HG02885 (cell line): ENCODE results near the gene ATP11A.
"Not testable (repeated sequence)": the region's sequence is repeated elsewhere in the genome, so short reads cannot be mapped to it uniquely, and the experiment has no call there.

Experiments
- ATAC-seq: cut with Tn5 transposase; IDR thresholded peaks from one replicate; pipeline ENCODE4 v1.9.1; 2021; ENCODE audit warnings: mild to moderate bottlenecking; ENCODE audit not compliant: unreplicated experiment, poor library complexity

The ATP11A gene

DNA sequence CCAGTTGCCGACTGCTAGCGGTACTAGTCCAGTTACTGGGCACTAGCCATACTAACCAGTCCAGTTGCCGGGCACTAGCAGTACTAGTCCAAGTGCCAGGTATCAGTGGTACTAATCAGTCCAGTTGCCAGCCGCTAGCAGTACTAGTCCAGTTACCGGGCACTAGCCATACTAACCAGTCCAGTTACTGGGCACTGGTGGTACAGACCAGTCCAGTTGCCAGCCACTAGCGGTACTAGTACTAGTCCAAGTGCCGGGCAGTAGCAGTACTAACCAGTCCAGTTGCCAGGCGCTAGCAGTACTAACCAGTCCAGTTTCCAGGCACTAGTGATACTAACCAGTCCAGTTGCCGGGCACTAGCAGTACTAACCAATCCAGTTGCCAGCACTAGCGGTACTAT is 155.0 kb downstream of the ATP11A start:
- ATAC-seq = no peak

DNA sequence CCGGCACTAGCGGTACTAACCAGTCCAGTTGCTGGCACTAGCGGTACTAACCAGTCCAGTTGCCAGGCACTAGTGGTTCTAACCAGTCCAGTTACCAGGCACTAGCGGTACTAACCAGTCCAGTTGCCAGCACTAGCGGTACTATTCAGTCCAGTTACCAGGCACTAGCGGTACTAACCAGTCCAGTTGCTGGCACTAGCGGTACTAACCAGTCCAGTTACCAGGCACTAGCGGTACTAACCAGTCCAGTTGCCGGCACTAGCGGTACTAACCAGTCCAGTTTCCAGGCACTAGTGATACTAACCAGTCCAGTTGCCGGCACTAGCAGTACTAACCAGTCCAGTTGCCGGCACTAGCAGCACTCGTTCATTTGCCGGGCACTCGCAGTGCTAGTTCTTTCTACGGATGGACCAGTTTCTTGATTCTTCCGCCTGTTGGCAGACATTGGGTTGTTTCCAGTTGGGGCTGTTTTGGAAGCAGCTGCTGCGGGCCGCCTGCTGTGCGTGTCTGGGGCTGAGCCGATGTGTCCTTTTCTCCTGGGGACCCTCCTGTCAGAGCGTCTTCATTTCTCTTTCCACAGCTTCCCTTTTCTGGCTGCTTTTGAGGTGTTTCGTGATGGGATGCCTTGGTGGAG is 155.8 kb downstream of the ATP11A start:
- ATAC-seq = no peak

DNA sequence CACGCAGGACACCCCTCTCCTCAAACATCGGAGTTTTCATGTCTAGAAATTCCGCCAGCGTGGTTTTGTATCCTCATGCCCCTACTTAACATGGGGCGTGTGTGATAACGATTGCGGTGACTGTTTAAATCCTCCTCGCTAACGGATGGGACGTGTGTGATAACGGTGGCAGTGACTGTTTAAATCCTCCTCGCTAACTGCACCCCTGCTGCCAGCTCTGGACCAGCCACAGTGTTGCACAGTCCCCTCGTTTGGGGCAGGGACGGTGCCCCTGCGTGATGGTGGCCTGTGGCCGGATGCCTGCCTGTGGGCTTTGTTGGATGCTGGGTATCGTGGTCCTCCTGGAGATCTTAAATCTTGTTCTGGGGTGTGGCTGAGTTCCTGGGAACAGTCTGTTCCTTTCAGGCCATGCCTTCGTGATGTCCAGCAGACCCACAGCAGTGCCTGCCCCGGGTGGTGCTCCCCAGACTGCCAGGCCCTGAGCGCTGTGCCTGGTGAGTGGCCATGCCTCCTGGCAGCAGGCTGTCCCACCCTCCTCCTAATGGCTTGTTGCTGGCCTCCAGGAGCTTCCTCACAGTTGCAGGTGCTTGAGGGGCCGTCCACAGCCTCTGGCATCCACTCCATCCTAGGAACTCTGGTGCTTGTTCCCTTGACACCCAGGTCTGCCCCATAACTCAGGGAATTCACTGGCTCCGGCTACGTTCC is 156.7 kb downstream of the ATP11A start:
- ATAC-seq = no peak

DNA sequence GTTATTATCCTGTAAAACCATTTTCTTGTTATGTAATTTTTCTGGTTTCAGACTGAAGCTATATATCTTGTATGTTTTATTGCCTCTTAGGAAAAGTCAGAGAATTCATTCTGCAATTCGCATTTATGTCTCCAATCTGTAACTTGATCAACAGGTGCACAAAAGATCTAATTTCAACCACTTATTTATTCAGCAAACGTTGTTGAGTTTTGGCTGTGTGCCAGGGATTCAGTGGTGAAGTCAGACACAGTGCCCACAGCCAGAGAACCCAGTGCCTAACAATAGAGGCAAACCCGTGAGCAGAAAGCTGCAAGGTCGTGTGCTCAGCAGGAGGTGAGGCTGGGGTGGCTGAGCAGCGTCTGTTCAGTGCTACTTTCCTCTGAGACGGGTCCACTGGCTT is 159.7 kb downstream of the ATP11A start:
- no peak for ATAC-seq

DNA sequence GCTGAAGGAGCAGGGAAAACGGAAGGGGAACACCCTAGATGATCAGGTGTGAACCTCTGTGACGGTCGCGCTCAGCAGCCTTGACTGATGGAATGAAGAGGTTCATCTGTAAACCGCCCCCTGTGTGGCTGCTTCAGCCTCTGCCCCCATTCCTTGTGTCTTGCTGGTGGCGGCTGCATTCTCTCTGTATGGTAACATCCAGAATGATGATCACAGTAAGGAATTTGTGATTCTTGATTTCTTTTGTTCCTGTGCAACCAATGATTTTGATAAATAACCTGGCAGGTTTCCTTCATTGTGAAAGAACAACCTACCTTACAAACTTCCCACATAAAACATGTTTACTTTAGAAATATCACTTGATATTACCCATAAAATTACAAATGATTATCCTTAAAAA is 160.4 kb downstream of the ATP11A start:
- ATAC-seq = no peak

DNA sequence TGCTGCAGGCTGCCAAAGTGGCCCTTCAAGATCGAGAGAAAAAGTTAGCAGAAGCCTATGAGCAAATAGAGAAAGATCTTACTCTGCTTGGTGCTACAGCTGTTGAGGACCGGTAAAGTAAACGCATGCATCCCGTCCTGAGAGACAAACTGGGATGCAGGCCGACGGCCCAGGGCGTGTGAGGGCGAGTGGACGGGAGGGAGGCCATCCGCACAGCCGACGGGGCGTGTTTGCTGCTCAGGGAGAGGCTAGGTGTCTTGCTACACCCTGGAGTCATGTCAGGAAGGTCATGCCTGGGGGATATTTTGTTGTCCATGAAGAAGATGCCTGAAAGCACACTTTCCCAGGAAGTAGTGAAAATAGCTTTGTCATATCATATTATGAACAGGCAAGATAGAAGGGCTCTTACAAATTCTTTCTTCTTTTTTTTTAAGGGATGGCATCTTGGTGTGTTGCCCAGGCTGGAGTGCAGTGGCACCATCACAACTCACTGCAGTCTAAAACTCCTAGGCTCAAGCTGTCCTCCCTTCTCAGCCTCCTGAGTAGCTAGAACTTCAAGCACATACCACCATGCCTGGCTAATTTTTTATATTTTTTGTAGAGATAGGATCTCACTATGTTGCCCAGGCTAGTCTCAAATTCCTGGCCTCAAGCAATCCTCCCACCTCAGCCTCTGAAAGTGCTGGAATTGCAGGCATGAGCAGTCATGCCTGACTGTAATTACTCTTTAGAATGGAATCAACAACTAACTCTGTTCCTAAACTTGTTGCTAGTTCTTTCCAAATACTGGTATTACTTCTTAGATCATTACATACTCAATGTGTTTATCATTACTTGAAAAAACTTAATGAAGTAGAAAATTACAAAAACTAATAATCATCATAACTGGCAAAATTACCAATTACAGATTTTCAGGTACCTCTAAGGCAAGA is 161.5 kb downstream of the ATP11A start:
- ATAC-seq = no peak

DNA sequence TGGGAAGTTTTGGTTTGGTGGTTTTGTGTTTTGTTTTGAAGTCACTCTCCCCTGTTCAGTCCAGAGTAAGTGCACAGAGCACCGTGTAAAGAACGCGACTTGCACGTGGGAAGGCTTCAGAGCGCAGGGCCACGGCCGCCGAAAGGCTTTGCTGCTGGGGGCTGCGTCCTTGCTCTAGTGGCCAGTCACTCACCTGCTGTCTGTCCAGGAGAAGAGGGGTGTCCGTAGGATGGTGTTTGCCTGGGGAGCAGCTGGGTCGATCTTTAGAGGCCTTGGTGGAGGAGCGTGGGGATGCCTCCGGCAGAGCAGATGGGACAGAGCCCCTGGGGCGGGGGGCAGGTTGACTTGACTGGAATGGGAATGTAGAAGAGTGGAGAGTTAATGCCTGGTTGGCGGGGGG is 162.6 kb downstream of the ATP11A start:
- no peak for ATAC-seq

DNA sequence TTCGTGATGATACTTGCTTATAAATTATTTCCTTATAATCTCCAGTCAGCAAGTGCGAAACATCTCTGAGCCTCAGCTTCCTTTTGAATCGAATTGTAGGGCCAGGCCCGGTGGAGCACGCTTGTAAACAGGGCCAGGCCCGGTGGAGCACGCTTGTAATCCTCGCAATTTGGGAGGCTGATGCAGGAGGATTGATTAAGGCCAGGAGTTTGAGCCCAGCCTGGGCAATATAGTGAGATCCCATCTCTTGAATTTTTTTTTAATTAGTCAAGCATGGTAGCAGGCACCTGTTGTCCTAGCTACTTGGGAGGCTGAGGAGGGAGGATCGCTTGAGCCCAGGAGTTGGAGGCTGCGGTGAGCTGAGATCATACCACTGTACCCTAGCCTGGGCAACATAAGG is 163.0 kb downstream of the ATP11A start:
- no peak for ATAC-seq

DNA sequence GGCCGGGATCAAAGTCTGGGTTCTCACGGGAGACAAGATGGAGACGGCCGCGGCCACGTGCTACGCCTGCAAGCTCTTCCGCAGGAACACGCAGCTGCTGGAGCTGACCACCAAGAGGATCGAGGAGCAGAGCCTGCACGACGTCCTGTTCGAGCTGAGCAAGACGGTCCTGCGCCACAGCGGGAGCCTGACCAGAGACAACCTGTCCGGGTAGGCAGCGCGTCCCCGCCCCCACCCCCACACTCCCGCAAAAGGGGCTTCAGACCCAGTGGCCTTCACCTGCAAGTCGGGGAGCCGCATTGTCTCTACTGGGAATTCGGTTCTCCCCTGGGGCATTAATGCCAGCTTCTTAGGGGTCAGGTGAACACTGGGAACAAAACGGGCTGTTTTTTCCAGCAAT is 164.5 kb downstream of the ATP11A start:
- no peak for ATAC-seq

DNA sequence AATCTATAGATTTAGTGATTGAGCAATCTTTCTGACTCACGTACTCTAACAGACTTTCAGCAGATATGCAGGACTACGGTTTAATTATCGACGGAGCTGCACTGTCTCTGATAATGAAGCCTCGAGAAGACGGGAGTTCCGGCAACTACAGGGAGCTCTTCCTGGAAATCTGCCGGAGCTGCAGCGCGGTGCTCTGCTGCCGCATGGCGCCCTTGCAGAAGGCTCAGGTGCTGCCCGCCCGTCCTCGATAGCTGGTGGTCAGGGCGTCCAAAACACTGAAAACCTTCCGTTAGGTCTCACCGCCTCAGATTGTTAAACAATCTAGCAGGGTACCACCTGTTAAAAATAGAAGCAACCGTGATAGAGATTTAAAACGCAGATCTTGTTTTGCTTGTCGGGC is 166.0 kb downstream of the ATP11A start:
- no peak for ATAC-seq

DNA sequence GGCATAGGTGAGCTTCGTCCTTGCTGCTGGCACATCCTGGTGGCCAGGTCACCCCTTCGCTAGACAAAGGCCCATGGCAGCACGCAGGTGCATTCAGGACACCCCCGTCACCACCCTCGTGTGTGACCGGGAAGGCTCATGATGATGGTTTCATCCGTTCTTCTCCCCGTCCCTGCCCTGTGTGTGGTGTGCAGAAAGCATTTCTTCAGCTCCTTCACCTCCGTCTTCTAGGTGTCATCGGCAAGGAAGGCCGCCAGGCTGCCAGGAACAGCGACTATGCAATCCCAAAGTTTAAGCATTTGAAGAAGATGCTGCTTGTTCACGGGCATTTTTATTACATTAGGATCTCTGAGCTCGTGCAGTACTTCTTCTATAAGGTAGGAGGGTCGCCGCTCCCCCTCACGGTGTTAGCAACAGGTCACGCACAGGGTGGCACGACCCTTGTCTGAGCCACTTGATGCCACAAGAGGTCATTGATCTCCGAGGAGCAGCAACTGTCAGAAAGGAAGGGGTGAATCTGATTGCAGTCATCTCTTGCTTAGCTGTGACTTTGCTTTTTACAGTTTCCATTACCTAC is 168.2 kb downstream of the ATP11A start:
- no peak for ATAC-seq

DNA sequence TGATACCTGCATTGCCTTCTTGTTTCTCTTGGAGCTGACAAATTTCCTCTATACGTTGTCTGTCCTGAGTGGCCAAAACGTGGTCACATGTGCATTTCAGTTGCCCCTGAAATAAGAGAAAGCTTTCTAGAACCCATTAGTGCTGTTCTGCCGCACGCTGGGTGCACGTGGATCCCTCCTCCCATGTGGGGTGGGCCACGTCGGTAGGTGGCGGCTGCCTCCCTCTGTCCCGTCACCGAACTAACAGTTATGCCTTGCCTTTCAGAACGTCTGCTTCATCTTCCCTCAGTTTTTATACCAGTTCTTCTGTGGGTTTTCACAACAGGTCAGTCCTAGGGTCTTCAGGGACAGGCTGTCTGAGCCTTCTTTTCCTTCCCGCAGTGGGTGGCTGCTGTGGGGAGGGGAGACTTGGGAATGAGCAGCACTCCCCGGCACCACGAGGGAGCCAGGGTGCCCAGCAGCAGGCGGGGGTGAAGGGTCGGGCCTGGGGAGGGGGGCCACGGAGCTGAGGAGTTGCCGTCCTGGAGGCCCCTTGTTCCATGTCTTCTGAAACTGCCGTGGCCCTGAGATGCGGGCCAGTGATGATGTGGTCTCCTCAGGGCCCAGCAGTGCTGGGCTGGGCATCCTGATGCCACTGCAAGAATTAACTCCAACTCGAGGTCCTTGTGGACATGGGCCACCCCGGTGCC is 169.4 kb downstream of the ATP11A start:
- ATAC-seq = no peak

DNA sequence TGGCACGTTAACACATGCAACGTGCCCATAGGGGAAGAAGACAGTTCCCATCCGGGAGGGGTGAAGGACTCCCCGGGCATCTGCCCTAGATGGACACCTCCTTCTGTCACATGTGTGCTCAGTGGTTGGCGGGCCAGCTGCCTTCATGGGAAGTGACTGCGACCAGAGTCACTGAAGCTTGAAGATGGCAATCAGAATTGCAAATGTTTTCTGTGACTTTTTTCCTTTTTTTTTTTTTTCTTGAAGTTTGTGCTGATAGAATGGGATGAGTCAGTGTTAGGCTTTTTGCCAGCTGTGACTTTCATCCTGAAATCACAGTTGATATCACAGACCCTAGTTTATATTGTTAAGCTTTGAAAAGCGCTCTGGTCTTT is 170.0 kb downstream of the ATP11A start:
- ATAC-seq = peak; percentile 82

DNA sequence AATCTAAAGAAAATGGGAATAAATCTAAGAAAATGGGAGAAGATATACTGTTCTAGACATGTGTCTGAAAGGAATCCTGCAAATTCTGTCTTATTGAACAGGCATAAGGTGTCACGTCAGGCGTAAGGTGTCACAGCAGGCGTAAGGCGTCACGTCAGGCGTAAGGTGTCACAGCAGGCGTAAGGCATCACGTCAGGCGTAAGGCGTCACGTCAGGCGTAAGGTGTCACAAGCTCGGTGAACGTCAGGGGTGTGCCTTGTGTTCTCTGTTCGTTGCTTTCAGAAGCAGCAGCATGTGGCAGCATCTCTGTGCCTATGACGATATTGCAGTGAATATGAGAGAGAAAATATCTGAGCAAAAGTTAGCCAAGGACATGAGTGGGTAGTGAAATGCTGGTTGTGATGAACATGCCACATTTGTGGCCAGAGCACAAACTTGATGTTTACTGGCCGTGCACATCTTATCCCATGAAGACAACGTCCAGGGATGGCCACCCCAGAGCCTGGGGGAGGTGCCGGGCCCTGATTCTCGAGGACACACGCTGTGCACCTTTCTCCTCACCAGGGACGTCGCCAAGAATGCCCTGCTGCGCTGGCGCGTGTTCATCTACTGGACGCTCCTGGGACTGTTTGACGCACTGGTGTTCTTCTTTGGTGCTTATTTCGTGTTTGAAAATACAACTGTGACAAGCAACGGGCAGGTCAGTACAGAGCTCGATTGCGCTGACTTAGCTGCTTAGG is 172.2 kb downstream of the ATP11A start:
- no peak for ATAC-seq

DNA sequence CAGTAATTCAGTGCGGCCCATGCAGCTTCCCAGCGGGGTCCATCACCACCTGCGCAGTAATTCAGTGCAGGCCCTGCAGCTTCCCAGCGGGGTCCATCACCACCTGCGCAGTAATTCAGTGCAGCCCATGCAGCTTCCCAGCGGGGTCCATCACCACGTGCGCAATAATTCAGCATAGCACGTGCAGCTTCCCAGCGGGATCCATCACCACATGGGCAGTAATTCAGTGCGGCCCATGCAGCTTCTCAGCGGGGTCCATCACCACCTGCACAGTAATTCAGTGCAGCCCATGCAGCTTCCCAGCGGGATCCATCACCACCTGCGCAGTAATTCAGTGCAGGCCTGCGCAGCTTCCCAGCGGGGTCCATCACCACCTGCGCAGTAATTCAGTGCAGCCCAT is 173.5 kb downstream of the ATP11A start:
- ATAC-seq = not testable (repeated sequence)

DNA sequence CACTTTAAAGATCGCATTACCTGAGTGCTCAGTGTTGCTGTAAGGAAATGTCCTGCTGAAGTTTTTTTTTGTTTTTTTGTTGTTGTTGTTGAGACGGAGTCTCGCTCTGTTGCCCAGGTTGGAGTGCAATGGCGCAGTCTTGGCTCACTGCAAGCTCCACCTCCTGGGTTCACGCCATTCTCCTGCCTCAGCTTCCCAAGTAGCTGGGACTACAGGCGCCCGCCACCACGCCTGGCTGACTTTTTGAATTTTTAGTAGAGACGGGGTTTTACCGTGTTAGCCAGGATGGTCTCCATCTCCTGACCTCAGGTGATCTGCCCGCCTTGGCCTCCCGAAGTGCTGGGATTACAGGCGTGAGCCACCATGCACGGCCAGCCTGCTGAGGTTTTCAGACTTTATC is 175.6 kb downstream of the ATP11A start:
- not testable (repeated sequence) for ATAC-seq

DNA sequence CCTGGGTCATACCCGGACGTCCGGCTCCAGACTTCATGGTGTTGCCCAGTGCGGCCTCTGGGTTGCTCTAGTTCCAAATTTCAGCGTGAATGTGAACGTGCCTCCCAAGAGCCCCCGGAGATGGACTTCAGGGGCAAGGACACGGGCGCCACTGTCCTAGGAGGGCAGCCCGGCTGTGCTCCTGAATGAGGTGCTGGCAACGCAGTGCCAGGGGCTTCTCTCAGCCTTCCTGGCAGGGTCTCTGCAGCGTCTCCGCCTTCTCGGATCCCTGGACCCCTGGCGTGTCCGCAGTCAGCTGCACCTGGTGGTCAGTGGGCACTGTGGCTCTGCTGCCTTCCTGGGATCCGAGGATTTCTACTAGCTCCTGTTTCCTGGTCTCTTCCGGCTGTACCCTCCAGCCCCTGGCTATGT is 177.5 kb downstream of the ATP11A start:
- no peak for ATAC-seq

DNA sequence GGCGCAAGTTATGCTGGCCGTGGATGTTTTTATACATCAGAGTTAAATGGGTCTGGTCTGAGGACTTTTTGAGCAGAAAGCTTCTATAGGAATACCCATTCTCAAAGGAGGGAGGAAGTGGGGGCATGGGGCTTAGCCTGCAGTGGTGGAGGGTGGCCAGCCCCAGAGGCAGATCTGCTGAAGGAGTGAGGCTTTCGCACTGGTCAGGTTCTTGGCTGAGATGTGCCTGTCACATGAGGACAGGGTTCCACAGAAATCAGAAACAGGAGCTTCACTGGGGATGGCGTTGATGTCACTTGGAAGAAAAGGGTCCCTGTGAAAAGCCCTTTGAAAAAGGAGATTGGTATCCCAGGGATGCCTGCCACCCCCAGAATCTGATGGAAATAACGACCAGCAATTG is 178.5 kb downstream of the ATP11A start:
- no peak for ATAC-seq

DNA sequence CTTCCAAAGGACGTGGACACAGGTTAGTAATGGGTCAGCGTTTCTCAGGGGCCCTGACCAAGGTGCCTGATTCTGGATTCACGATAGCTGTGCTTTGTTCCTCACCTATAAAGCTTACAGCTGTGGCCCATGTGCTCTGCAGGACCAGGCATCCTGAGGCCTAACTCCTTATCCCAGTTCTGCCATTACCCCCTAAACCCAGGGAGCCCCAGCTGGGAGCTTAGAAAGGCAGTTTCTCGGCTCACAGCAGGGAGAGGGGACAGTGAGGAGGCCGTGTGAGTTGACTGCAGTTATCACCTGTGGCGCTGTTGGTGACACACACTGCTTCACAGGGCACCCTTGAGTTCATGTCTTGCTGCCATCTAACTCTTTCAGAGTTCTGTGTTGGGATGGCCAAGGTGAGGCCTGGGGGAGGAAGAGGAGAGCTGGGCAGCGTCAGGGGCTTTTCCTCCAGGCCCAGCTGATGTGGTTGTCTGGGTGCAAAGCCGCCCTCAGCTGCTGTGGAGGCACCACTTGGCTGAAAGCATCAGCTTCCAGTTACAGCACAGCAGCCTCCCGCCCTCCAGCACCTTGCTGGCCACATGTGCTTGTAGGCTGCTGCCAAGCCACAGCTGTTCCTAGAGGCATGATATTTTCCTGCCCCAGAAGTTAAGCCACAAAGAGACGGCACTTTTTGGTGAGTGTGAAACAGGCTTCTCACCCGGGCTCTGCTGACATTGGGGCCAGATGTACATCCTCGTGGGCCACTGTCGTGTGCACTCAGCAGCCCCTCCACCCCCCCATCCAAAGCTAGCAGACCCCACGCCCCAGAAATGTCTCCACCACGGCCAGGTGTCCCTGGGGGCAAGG is 179.6 kb downstream of the ATP11A start:
- no peak for ATAC-seq
